Measurements from ENCODE around the gene HCAR3.
"Not testable (repeated sequence)": the region's sequence is repeated elsewhere in the genome, so short reads cannot be mapped to it uniquely, and the experiment has no call there.

The HCAR3 gene

DNA sequence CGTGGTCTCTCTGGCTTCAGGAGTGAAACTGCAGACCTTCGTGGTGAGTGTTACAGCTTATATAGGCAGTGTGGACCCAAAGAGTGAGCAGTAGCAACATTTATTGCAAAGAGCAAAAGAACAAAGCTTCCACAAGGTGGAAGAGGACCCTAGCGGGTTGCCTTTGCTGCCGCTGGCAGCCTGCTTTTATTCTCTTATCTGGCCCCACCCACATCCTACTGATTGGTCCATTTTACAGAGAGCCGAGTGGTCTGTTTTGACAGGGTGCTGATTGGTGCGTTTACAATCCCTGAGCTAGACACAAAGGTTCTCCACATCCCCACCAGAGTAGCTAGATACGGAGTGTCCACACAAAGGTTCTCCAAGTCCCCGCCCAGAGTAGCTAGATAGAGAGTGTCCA is 40.6 kb downstream of the HCAR3 start:
- DNase-seq (ENCODE audit: low read depth in 1 of 2, low spot score in 1 of 2) = not testable (repeated sequence)

DNA sequence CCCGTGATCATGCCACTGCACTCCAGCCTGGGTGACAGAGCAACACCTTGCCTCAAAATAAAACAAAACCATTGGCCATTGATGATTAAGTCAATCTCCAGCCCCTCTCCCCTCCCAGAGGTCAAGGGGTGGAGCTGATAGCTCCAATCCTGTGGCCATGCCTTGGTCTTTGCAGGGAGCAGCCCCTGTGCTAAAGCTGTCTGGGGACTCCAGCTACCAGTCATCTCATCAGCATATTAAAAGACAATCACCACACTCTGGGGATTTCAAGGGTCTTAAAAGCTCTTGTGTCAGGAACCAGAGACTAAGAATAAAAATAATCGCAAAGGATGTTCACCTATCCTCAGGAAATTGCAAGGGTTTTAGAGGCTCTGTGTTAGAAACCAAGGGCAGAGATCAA is 44.1 kb downstream of the HCAR3 start:
- no peak for DNase-seq (ENCODE audit: low read depth in 1 of 2, low spot score in 1 of 2)

DNA sequence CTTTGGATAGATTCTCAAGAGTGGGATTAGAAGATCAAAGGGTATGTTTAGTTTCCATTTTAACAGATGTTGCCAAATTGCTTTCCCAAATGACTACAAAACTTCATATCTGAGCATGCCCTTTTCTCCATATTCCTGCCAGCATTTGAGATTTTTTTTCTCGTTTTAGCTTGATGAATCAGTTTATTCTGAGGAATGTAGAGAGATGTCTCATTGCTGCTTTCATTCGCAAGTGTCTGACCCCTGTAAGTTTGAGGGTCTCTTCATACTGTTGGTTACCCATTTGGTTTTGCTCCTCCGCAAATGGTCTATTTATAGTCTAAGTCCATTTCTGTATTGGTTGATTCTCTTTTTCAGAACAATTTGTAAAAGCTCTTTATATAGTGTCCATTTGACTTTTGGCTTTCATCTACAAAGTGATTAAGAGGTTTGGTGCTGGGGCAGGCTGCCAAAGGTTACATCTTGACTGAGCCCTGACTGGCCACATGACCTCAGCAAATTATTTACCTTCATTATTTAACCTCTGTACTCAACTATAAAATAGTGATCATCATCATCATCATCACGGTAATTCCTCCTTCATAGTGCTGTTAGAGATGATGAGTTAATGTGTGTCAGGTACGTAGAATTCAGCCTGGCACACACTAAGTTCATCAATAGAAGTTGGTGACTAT is 47.1 kb downstream of the HCAR3 start:
- no peak for DNase-seq (ENCODE audit: low read depth in 1 of 2, low spot score in 1 of 2)

DNA sequence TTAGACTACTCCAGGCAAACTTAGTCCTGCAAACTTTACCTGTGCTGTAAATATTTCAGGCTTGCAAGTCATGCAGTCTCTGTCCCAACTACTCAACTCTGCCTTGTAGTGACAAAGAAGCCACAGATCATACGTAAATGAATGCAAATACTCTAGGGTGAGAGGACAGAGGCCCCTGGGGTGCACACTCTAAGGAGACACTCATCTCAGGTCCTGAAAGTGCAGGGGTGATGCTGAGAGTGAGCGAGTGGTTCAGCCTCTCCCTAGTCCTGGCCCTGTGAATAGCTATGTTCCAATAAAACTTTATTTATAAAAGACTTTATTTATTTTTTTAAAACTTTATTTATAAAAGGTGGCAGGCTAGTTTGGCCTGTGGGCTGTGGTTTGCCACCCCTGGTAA is 48.3 kb downstream of the HCAR3 start:
- no peak for DNase-seq (ENCODE audit: low read depth in 1 of 2, low spot score in 1 of 2)

DNA sequence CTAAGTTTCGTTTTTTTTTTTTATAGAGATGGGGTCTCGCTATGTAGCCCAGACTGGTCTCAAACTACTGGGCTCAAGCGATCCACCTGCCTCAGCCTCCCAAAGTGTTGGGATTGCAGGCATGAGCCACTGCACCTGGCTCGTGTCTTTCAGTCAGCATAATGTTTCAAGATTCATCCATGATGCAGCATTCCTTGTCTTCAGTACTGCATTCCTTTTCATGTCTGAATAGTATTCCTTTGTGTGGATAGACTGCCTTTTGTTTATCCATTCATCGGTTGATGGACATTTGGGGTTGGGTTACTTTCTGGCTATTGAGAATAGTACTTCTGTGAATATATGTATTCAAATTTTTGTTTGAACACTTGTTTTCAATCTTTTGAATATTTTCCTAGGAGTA is 50.9 kb downstream of the HCAR3 start:
- DNase-seq (ENCODE audit: low read depth in 1 of 2, low spot score in 1 of 2) = no peak

DNA sequence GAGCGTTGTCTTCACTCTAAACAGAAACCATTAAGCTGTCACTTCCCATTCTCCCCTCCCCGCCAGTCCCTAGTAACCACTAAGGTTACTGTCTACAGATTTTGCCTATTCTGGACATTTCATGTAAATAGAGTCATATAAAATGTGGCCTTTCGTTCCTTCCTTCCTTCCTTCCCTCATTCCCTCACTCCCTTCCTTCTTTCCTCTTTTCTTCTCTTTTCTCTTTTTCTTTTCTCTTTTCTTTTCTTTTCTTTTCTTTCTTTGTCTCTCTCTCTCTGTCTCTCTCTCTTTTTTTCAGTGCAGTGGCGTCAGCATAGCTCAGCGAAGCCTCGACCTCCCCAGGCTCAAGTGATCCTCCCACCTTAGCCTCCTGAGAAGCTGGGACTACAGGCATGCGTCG is 51.3 kb downstream of the HCAR3 start:
- no peak for DNase-seq (ENCODE audit: low read depth in 1 of 2, low spot score in 1 of 2)
